Neural cell (in vitro differentiated cells): Measurements from ENCODE around the gene CGB8. TPM values are rescaled to one million over a fixed set of nuclear protein-coding genes. Genes with fewer than 3 reads are reported as not detected.

ENCODE experiments used
- H2AFZ ChIP-seq: fragments of 200-600, 300-800 bp; sonication (generic), shearing (Covaris generic); 2 replicates; pipeline ENCODE4 v1.6.0; 2014; ENCODE audit warnings: low read depth, mild to moderate bottlenecking, antibody characterized with exemption, low read length, moderate library complexity
- H3F3A ChIP-seq: fragments of 200-600 bp; shearing (Covaris generic); 2 replicates; pipeline ENCODE4 v1.6.1; 2016; ENCODE audit warnings: mild to moderate bottlenecking, moderate library complexity, mixed read lengths, antibody characterized with exemption, low read length; ENCODE audit not compliant: insufficient read depth, poor library complexity, severe bottlenecking
- H3K27ac ChIP-seq: fragments of 200-600, 300-800 bp; sonication (generic), shearing (Covaris generic); 2 replicates; pipeline ENCODE4 v1.5.1; 2014; ENCODE audit warnings: mild to moderate bottlenecking, low read length, moderate library complexity
- H3K27me3 ChIP-seq: fragments of 300-800, 200-600 bp; sonication (generic), shearing (Covaris generic); 2 replicates; pipeline ENCODE4 v1.6.0; 2014; ENCODE audit warnings: mild to moderate bottlenecking, low read depth, low read length, moderate library complexity; ENCODE audit not compliant: insufficient read depth
- H3K36me3 ChIP-seq: fragments of 300-800, 200-600 bp; sonication (generic), shearing (Covaris generic); 2 replicates; pipeline ENCODE4 v1.5.1; 2014; ENCODE audit warnings: mild to moderate bottlenecking, antibody characterized with exemption, low read length, moderate library complexity; ENCODE audit not compliant: insufficient read depth
- H3K4me2 ChIP-seq: fragments of 300-800, 200-600 bp; sonication (generic), shearing (Covaris generic); 2 replicates; pipeline ENCODE4 v1.6.0; 2014; ENCODE audit warnings: mild to moderate bottlenecking, low read length
- H3K4me3 ChIP-seq: fragments of 300-800, 200-600 bp; sonication (generic), shearing (Covaris generic); 2 replicates; pipeline ENCODE4 v1.5.1; 2014; ENCODE audit warnings: mild to moderate bottlenecking, low read length, moderate library complexity
- H3K79me2 ChIP-seq: fragments of 200-600 bp; shearing (Covaris generic); replicated peaks from 2 replicates; pipeline ENCODE4 v1.6.0; 2014; ENCODE audit warnings: mild to moderate bottlenecking, low read length, moderate library complexity; ENCODE audit not compliant: insufficient read depth
- H3K9ac ChIP-seq: fragments of 300-800, 200-600 bp; sonication (generic), shearing (Covaris generic); 2 replicates; pipeline ENCODE4 v1.6.1; 2016; ENCODE audit warnings: mild to moderate bottlenecking, low read length, mixed read lengths
- H3K9me2 ChIP-seq: fragments of 200-600 bp; shearing (Covaris generic); 2 replicates; pipeline ENCODE4 v1.6.1; 2016; ENCODE audit warnings: mild to moderate bottlenecking, low read length, mixed read lengths; ENCODE audit not compliant: insufficient read depth
- H3K9me3 ChIP-seq: fragments of 200-600, 300-800 bp; sonication (generic), shearing (Covaris generic); 2 replicates; pipeline ENCODE4 v1.6.1; 2016; ENCODE audit warnings: mild to moderate bottlenecking, mixed run types, low read length, moderate library complexity, mixed read lengths
- H4K20me1 ChIP-seq: fragments of 200-600 bp; shearing (Covaris generic); 2 replicates; pipeline ENCODE4 v1.6.1; 2016; ENCODE audit warnings: mild to moderate bottlenecking, mixed run types; ENCODE audit not compliant: insufficient read depth
- CTCF ChIP-seq: fragments of 450-650 bp; IDR thresholded peaks from 2 replicates; pipeline ENCODE4 v1.5.1; 2014; ENCODE audit warnings: antibody characterized with exemption, mild to moderate bottlenecking, moderate library complexity; ENCODE audit not compliant: poor library complexity, severe bottlenecking
- EP300 ChIP-seq: fragments of 450-650 bp; conservative IDR thresholded peaks from 2 replicates; pipeline ENCODE4 v1.6.1; 2014; ENCODE audit warnings: antibody characterized with exemption, mild to moderate bottlenecking, moderate library complexity; ENCODE audit not compliant: poor library complexity, severe bottlenecking
- EZH2 ChIP-seq: fragments of 200-600, 300-800 bp; shearing (Covaris generic), sonication (generic); IDR thresholded peaks from 2 replicates; pipeline ENCODE4 v1.6.1; 2014; ENCODE audit warnings: antibody characterized with exemption, low read length, borderline replicate concordance, mild to moderate bottlenecking; ENCODE audit not compliant: insufficient read depth, poor library complexity, severe bottlenecking
- MXI1 ChIP-seq: fragments of 450-650 bp; conservative IDR thresholded peaks from 2 replicates; pipeline ENCODE4 v1.6.1; 2014; ENCODE audit warnings: antibody characterized with exemption, mild to moderate bottlenecking; ENCODE audit not compliant: poor library complexity, severe bottlenecking
- POLR2AphosphoS5 ChIP-seq: IDR thresholded peaks from 2 replicates; pipeline ENCODE4 v1.6.1; 2012
- RAD21 ChIP-seq: fragments of 450-650 bp; conservative IDR thresholded peaks from 2 replicates; pipeline ENCODE4 v1.6.1; 2014; ENCODE audit warnings: antibody characterized with exemption, mild to moderate bottlenecking, moderate library complexity
- REST ChIP-seq: IDR thresholded peaks from 2 replicates; pipeline ENCODE4 v1.6.1; 2012; ENCODE audit warnings: borderline replicate concordance
- SMC3 ChIP-seq: fragments of 450-650 bp; conservative IDR thresholded peaks from 2 replicates; pipeline ENCODE4 v1.6.1; 2014; ENCODE audit warnings: antibody characterized with exemption, mild to moderate bottlenecking, moderate library complexity; ENCODE audit not compliant: poor library complexity
- TAF1 ChIP-seq: IDR thresholded peaks from 2 replicates; pipeline ENCODE4 v1.6.1; 2012; ENCODE audit warnings: low read depth
- polyA plus RNA-seq: library from polyadenylated mRNA; depleted of rRNA; stranded (reverse); fragments of >200 nt; gene quantifications from 2 replicates; pipeline ENCODE4 v1.2.3, GENCODE V29; 2014

Gene CGB8
- polyA plus RNA-seq, 1 donor from 2014 or later: not detected

- Histone ChIP-seq H3K4me3 (no peak overlapping the region), H3K4me2 (no peak overlapping the region), H2AFZ (no peak overlapping the region), H3K27ac (no peak overlapping the region), H3F3A (no peaks in the 10 kb centered on the region), H3K36me3 (no peaks in the 10 kb centered on the region), H3K27me3 (peaks cover 37% of the 10 kb centered on the region), H3K79me2 (no peaks in the 10 kb centered on the region), H4K20me1 (no peaks in the 10 kb centered on the region), H3K9ac (no peak overlapping the region), H3K9me3 (no peaks in the 10 kb centered on the region), H3K9me2 (no peaks in the 10 kb centered on the region)
- no peak for TF ChIP-seq MXI1
- no peak for TF ChIP-seq EZH2
- no peak for TF ChIP-seq POLR2AphosphoS5
These were observed 12.5 kb upstream of the CGB8 start for GRCh38 chr19:49061445-49061844.

GRCh38 chr19:49061000-49061399 lies 12.1 kb upstream of the CGB8 start:
- Histone ChIP-seq H3K9me3 (no peaks in the 10 kb centered on the region), H3K36me3 (no peaks in the 10 kb centered on the region), H4K20me1 (no peaks in the 10 kb centered on the region), H3K9me2 (no peaks in the 10 kb centered on the region), H3K27ac (no peak overlapping the region), H3K79me2 (no peaks in the 10 kb centered on the region), H3K4me2 (no peak overlapping the region), H2AFZ (no peak overlapping the region), H3K9ac (no peak overlapping the region), H3K4me3 (no peak overlapping the region), H3K27me3 (peaks cover 38% of the 10 kb centered on the region), H3F3A (no peaks in the 10 kb centered on the region)
- TF ChIP-seq EP300: no peak
- TF ChIP-seq EZH2: no peak
- no peak for TF ChIP-seq MXI1
- TF ChIP-seq SMC3: no peak
- no peak for TF ChIP-seq RAD21
- TF ChIP-seq TAF1: no peak
- no peak for TF ChIP-seq POLR2AphosphoS5

- Histone ChIP-seq H3K4me3 (no peak overlapping the region), H3K79me2 (no peaks in the 10 kb centered on the region), H3K27ac (no peak overlapping the region), H3K9ac (no peak overlapping the region), H3K9me3 (no peaks in the 10 kb centered on the region), H3K36me3 (no peaks in the 10 kb centered on the region), H3K4me2 (no peak overlapping the region), H3F3A (no peaks in the 10 kb centered on the region), H4K20me1 (no peaks in the 10 kb centered on the region), H2AFZ (no peak overlapping the region), H3K9me2 (no peaks in the 10 kb centered on the region), H3K27me3 (peaks cover 32% of the 10 kb centered on the region)
- TF ChIP-seq SMC3: no peak
- no peak for TF ChIP-seq EP300
- no peak for TF ChIP-seq RAD21
- no peak for TF ChIP-seq MXI1
- no peak for TF ChIP-seq TAF1
- TF ChIP-seq REST: no peak
- TF ChIP-seq POLR2AphosphoS5: no peak
- TF ChIP-seq CTCF: no peak
- TF ChIP-seq EZH2: no peak
These were observed 10.1 kb upstream of the CGB8 start for GRCh38 chr19:49059053-49059452.
